Loucy (cell line): Measurements from ENCODE around the gene IL18RAP.

Experiments used
- H2AFZ ChIP-seq: fragments of 200-600 bp; sonication (generic); 2 replicates; pipeline ENCODE4 v1.6.0; 2016; ENCODE audit warnings: antibody characterized with exemption, mild to moderate bottlenecking, low read length, moderate library complexity
- H3F3A ChIP-seq: fragments of 200-600 bp; 2 replicates; pipeline ENCODE4 v1.6.0; 2016; ENCODE audit warnings: antibody characterized with exemption, low read depth, mild to moderate bottlenecking
- H3K27me3 ChIP-seq: fragments of 200-600 bp; sonication (generic); 2 replicates; pipeline ENCODE4 v1.6.1; 2014; ENCODE audit warnings: low read length, mild to moderate bottlenecking; ENCODE audit not compliant: insufficient read depth, poor library complexity, severe bottlenecking
- H3K36me3 ChIP-seq: fragments of 200-600 bp; sonication (generic); 2 replicates; pipeline ENCODE4 v1.6.1; 2016; ENCODE audit warnings: low read length; ENCODE audit not compliant: insufficient read depth
- H3K4me1 ChIP-seq: fragments of 200-600 bp; sonication (generic); 2 replicates; pipeline ENCODE4 v1.5.1; 2014; ENCODE audit warnings: low read length, mild to moderate bottlenecking; ENCODE audit not compliant: insufficient read depth, poor library complexity, severe bottlenecking
- H3K4me2 ChIP-seq: fragments of 200-600 bp; sonication (generic); 2 replicates; pipeline ENCODE4 v1.6.0; 2014; ENCODE audit warnings: antibody characterized with exemption, low read length, low read depth, mild to moderate bottlenecking; ENCODE audit not compliant: poor library complexity, severe bottlenecking
- H3K4me3 ChIP-seq: fragments of 200-600 bp; sonication (generic); 2 replicates; pipeline ENCODE4 v1.5.1; 2014; ENCODE audit warnings: low read length, mild to moderate bottlenecking, mixed read lengths; ENCODE audit not compliant: poor library complexity, severe bottlenecking
- H3K79me2 ChIP-seq: fragments of 200-600 bp; sonication (generic); 2 replicates; pipeline ENCODE4 v1.6.1; 2014; ENCODE audit warnings: low read length; ENCODE audit not compliant: insufficient read depth
- H3K9ac ChIP-seq: fragments of 200-600 bp; sonication (generic); 2 replicates; pipeline ENCODE4 v1.6.0; 2014; ENCODE audit warnings: mild to moderate bottlenecking, low read depth, low read length, moderate library complexity; ENCODE audit not compliant: poor library complexity, severe bottlenecking
- H3K9me2 ChIP-seq: fragments of 200-600 bp; sonication (generic); replicated peaks from 2 replicates; pipeline ENCODE4 v1.6.1; 2016; ENCODE audit warnings: low read depth, low read length, mixed read lengths
- H3K9me3 ChIP-seq: fragments of 200-600 bp; sonication (generic); 2 replicates; pipeline ENCODE4 v1.6.1; 2014; ENCODE audit warnings: mild to moderate bottlenecking, antibody characterized with exemption, low read length, low read depth; ENCODE audit not compliant: insufficient read depth
- H4K20me1 ChIP-seq: fragments of 200-600 bp; sonication (generic); 2 replicates; pipeline ENCODE4 v1.6.0; 2014; ENCODE audit warnings: antibody characterized with exemption, low read length, mild to moderate bottlenecking; ENCODE audit not compliant: insufficient read depth, poor library complexity, severe bottlenecking
- CTCF ChIP-seq: fragments of 200-600 bp; sonication (generic); conservative IDR thresholded peaks from 2 replicates; pipeline ENCODE4 v1.5.1; 2014; ENCODE audit warnings: mild to moderate bottlenecking, antibody characterized with exemption, low read length
- EZH2phosphoT487 ChIP-seq: fragments of 200-600 bp; IDR thresholded peaks from 2 replicates; pipeline ENCODE4 v1.6.1; 2018; ENCODE audit warnings: antibody characterized with exemption, mild to moderate bottlenecking, moderate library complexity, borderline replicate concordance

Gene IL18RAP

GRCh38 chr2:102474785-102475184 is 51.8 kb downstream of the IL18RAP start:
- Histone ChIP-seq H3F3A (no peaks in the 10 kb centered on the region), H4K20me1 (no peaks in the 10 kb centered on the region), H3K9me3 (no peaks in the 10 kb centered on the region), H3K4me2 (no peak overlapping the region), H2AFZ (no peak overlapping the region), H3K9ac (no peak overlapping the region), H3K4me3 (no peak overlapping the region), H3K9me2 (no peaks in the 10 kb centered on the region), H3K36me3 (no peaks in the 10 kb centered on the region), H3K79me2 (no peaks in the 10 kb centered on the region), H3K4me1 (no peaks in the 10 kb centered on the region), H3K27me3 (no peaks in the 10 kb centered on the region)
- no peak for TF ChIP-seq EZH2phosphoT487
- no peak for TF ChIP-seq CTCF

GRCh38 chr2:102478686-102479470 is 55.9 kb downstream of the IL18RAP start:
- H3K9me2 ChIP-seq, result no peaks in the 10 kb centered on the region
- no peaks in the 10 kb centered on the region for H3K79me2 ChIP-seq
- no peak overlapping the region for H3K9ac ChIP-seq
- no peaks in the 10 kb centered on the region for H3K27me3 ChIP-seq
- H3K9me3 ChIP-seq, result no peaks in the 10 kb centered on the region
- no peaks in the 10 kb centered on the region for H3K4me1 ChIP-seq
- H3F3A ChIP-seq, result no peaks in the 10 kb centered on the region
- no peak overlapping the region for H3K4me2 ChIP-seq
- no peak overlapping the region for H3K4me3 ChIP-seq
- no peaks in the 10 kb centered on the region for H4K20me1 ChIP-seq
- no peak overlapping the region for H2AFZ ChIP-seq
- peak; percentile 39 for TF ChIP-seq CTCF
- no peak for TF ChIP-seq EZH2phosphoT487
- H3K36me3 ChIP-seq, result no peaks in the 10 kb centered on the region

- no peaks in the 10 kb centered on the region for H3K79me2 ChIP-seq
- no peak overlapping the region for H3K9ac ChIP-seq
- H2AFZ ChIP-seq, result no peak overlapping the region
Measured at GRCh38 chr2:102480285-102481195, 57.6 kb downstream of the IL18RAP start.

More at GRCh38 chr2:102480285-102481195, 57.6 kb downstream of the IL18RAP start:
- Histone ChIP-seq H4K20me1 (no peaks in the 10 kb centered on the region), H3K9me3 (no peaks in the 10 kb centered on the region), H3K27me3 (no peaks in the 10 kb centered on the region), H3K36me3 (no peaks in the 10 kb centered on the region), H3K4me1 (no peaks in the 10 kb centered on the region), H3K4me2 (no peak overlapping the region), H3K9me2 (no peaks in the 10 kb centered on the region), H3K4me3 (no peak overlapping the region), H3F3A (no peaks in the 10 kb centered on the region)
- no peak for TF ChIP-seq CTCF
